SK-N-SH (cell line): Measurements from ENCODE around the gene PDE6B. TPM values are rescaled to one million over a fixed set of nuclear protein-coding genes. Genes with fewer than 3 reads are reported as not detected.

Experiments
- CTCF ChIA-PET: fragments of 300-600, 350-600 bp; formaldehyde crosslinking; extraction: SDS; loops from one replicate; lab custom pipeline; 2021; lab: Yijun Ruan, JAX
- POLR2A ChIA-PET: fragments of 350-600 bp; sonication (Branson Sonifier 250); formaldehyde crosslinking; extraction: SDS; loops from one replicate; lab custom pipeline; 2020; ENCODE audit warnings: antibody characterized with exemption, inconsistent platforms; lab: Yijun Ruan, JAX
- DNase-seq: peaks from one replicate; pipeline ENCODE4 v3.0.0; 2012
- H2AFZ ChIP-seq: fragments of 200-600 bp; sonication (generic); 2 replicates; pipeline ENCODE4 v1.8.1; 2016; ENCODE audit warnings: antibody characterized with exemption, mild to moderate bottlenecking, low read depth
- H3F3A ChIP-seq: fragments of 200-600 bp; sonication (generic); replicated peaks from 2 replicates; pipeline ENCODE3; 2016; ENCODE audit warnings: antibody characterized with exemption, mild to moderate bottlenecking; ENCODE audit not compliant: insufficient read depth
- H3K27ac ChIP-seq, 2 experiments: fragments of 200-500 bp in 1 of 2; fragments of 200-600 bp in 1 of 2; sonication (Bioruptor generic) in 1 of 2; sonication (generic), shearing (Covaris generic) in 1 of 2; 2 replicates each; pipeline versions ENCODE4 v1.5.1 to v1.6.1; 2014 to 2016; ENCODE audit warnings: low read depth in 2 of 2, inconsistent platforms in 1 of 2, low read length in 1 of 2, mild to moderate bottlenecking in 1 of 2, mixed read lengths in 1 of 2
- H3K27me3 ChIP-seq: fragments of 200-600 bp; sonication (generic), shearing (Covaris generic); 2 replicates; pipeline ENCODE4 v1.6.1; 2016; ENCODE audit warnings: mixed run types; ENCODE audit not compliant: insufficient read depth
- H3K36me3 ChIP-seq, 2 experiments: fragments of 200-500 bp in 1 of 2; fragments of 200-600 bp in 1 of 2; sonication (Bioruptor generic) in 1 of 2; sonication (generic) in 1 of 2; replicated peaks in 1 of 2; 2 replicates each; pipeline versions ENCODE3 to v1.5.1; 2014 to 2016; ENCODE audit warnings: low read length in 1 of 2, mild to moderate bottlenecking in 1 of 2; ENCODE audit not compliant: insufficient read depth in 2 of 2, control insufficient read depth in 1 of 2
- H3K4me1 ChIP-seq, 2 experiments: fragments of 200-500 bp in 1 of 2; fragments of 200-600 bp in 1 of 2; sonication (Bioruptor generic) in 1 of 2; sonication (generic), shearing (Covaris generic) in 1 of 2; 2 replicates each; pipeline versions ENCODE4 v1.5.1 to v1.6.1; 2014 to 2016; ENCODE audit warnings: low read depth in 1 of 2, low read length in 1 of 2, mixed run types in 1 of 2; ENCODE audit not compliant: insufficient read depth in 2 of 2, control insufficient read depth in 1 of 2
- H3K4me2 ChIP-seq: fragments of 200-600 bp; sonication (generic), shearing (Covaris generic); 2 replicates; pipeline ENCODE4 v1.6.1; 2017; ENCODE audit warnings: mixed run types
- H3K4me3 ChIP-seq, 2 experiments: fragments of 200-500 bp in 1 of 2; fragments of 200-600 bp in 1 of 2; sonication (Bioruptor generic) in 1 of 2; sonication (generic), shearing (Covaris generic) in 1 of 2; 2 replicates each; pipeline versions ENCODE4 v1.5.1 to v1.8.1; 2014 to 2016; ENCODE audit warnings: low read depth in 2 of 2, inconsistent platforms in 1 of 2, low read length in 1 of 2, mild to moderate bottlenecking in 1 of 2, mixed read lengths in 1 of 2, moderate library complexity in 1 of 2
- H3K79me2 ChIP-seq: fragments of 200-600 bp; sonication (generic); 2 replicates; pipeline ENCODE4 v1.8.1; 2017; ENCODE audit warnings: mild to moderate bottlenecking; ENCODE audit not compliant: insufficient read depth
- H3K9ac ChIP-seq: fragments of 200-600 bp; sonication (generic); 2 replicates; pipeline ENCODE4 v1.6.1; 2017; ENCODE audit warnings: mixed run types
- H3K9me2 ChIP-seq: fragments of 200-600 bp; sonication (generic); 2 replicates; pipeline ENCODE4 v1.6.1; 2017; ENCODE audit warnings: mixed run types
- H3K9me3 ChIP-seq: fragments of 200-600 bp; sonication (generic); 2 replicates; pipeline ENCODE4 v1.6.1; 2017; ENCODE audit warnings: mixed run types, mild to moderate bottlenecking, moderate library complexity
- H4K20me1 ChIP-seq: fragments of 200-600 bp; sonication (generic); 2 replicates; pipeline ENCODE4 v1.6.1; 2017; ENCODE audit warnings: mild to moderate bottlenecking, mixed run types; ENCODE audit not compliant: insufficient read depth
- ELF1 ChIP-seq: IDR thresholded peaks from 2 replicates; pipeline ENCODE4 v1.4.0; 2012
- IRF3 ChIP-seq: fragments of 150-350 bp; IDR thresholded peaks from 2 replicates; pipeline ENCODE4 v1.6.1; 2016; ENCODE audit warnings: mild to moderate bottlenecking, low read depth, low read length
- JUND ChIP-seq: IDR thresholded peaks from 2 replicates; pipeline ENCODE4 v1.4.0; 2012
- MAX ChIP-seq: IDR thresholded peaks from 2 replicates; pipeline ENCODE4 v1.4.0; 2012; ENCODE audit warnings: low read depth
- NFIC ChIP-seq: IDR thresholded peaks from 2 replicates; pipeline ENCODE4 v1.4.0; 2012; ENCODE audit warnings: borderline replicate concordance
- REST ChIP-seq: IDR thresholded peaks from 2 replicates; pipeline ENCODE4 v1.6.1; 2012; ENCODE audit warnings: mild to moderate bottlenecking, low read depth, low read length, moderate library complexity
- RXRA ChIP-seq: IDR thresholded peaks from 2 replicates; pipeline ENCODE4 v1.4.0; 2012; ENCODE audit warnings: low read depth, mild to moderate bottlenecking, borderline replicate concordance
- SIN3A ChIP-seq: IDR thresholded peaks from 2 replicates; pipeline ENCODE4 v1.6.1; 2012; ENCODE audit warnings: low read depth, mild to moderate bottlenecking, low read length, moderate library complexity, borderline replicate concordance
- TAF1 ChIP-seq: IDR thresholded peaks from 2 replicates; pipeline ENCODE4 v1.6.1; 2012; ENCODE audit warnings: low read depth, mild to moderate bottlenecking, low read length, moderate library complexity, borderline replicate concordance
- TCF12 ChIP-seq: IDR thresholded peaks from 2 replicates; pipeline ENCODE4 v1.4.0; 2012
- USF1 ChIP-seq: IDR thresholded peaks from 2 replicates; pipeline ENCODE4 v1.4.0; 2012; ENCODE audit warnings: low read depth, borderline replicate concordance
- USF2 ChIP-seq: fragments of 150-350 bp; IDR thresholded peaks from 2 replicates; pipeline ENCODE4 v1.6.1; 2017; ENCODE audit warnings: antibody characterized with exemption, low read length, low read depth, borderline replicate concordance
- ZBTB33 ChIP-seq: IDR thresholded peaks from 2 replicates; pipeline ENCODE4 v1.4.0; 2012; ENCODE audit warnings: low read depth, borderline replicate concordance
- WGBS: methylation state at CpG from one replicate; pipeline ENCODE4 v1.1.6; 2017; ENCODE audit warnings: low lambda C conversion rate; 5-methylcytosine and 5-hydroxymethylcytosine counted together
- polyA plus RNA-seq, 3 experiments: library from polyadenylated mRNA; depleted of rRNA; stranded (reverse); fragments of >200 nt; gene quantifications; 2 replicates each; pipeline ENCODE4 v1.2.3, GENCODE V29; 2012

PDE6B gene
- polyA plus RNA-seq, 1 of the 3 experiments (the other 2 are of a cell fraction): 1.2 TPM

GRCh38 chr4:632196-632790 is 6.9 kb downstream of the PDE6B start (continued):
- TF ChIP-seq REST (no peak), TCF12 (no peak), IRF3 (no peak), RXRA (no peak)

- H3K36me3 ChIP-seq: no peaks in the 10 kb centered on the region
- no peak overlapping the region for H2AFZ ChIP-seq
- H3K4me2 ChIP-seq: no peak overlapping the region
- DNase-seq: no peak
- 13% methylated on average over 1 of the region's 6 CpGs for WGBS
- ChIA-PET CTCF (no interaction called here), POLR2A (no interaction called here)
- no peak for TF ChIP-seq NFIC
- no peak for TF ChIP-seq SIN3A
- no peak for TF ChIP-seq MAX
- TF ChIP-seq TAF1: no peak
- TF ChIP-seq JUND: no peak
- TF ChIP-seq USF1: no peak
- TF ChIP-seq ELF1: no peak
- no peak for TF ChIP-seq ZBTB33
- no peak for TF ChIP-seq USF2
- no peaks in the 10 kb centered on the region for H3K9me2 ChIP-seq
- no peak overlapping the region for H3K27ac ChIP-seq
- no peaks in the 10 kb centered on the region for H4K20me1 ChIP-seq
- no peak overlapping the region for H3K4me3 ChIP-seq
- H3F3A ChIP-seq: no peaks in the 10 kb centered on the region
- no peaks in the 10 kb centered on the region; a peak in 1 of 4 replicates for H3K4me1 ChIP-seq
- no peak overlapping the region for H3K9ac ChIP-seq
- no peaks in the 10 kb centered on the region for H3K27me3 ChIP-seq
- no peaks in the 10 kb centered on the region for H3K79me2 ChIP-seq
- H3K9me3 ChIP-seq: no peaks in the 10 kb centered on the region
Measured at GRCh38 chr4:632926-633325, 7.6 kb downstream of the PDE6B start.
